H9 (cell line): ENCODE measurements around the gene ZBTB8OS. TPM values are rescaled to one million over a fixed set of nuclear protein-coding genes. Genes with fewer than 3 reads are reported as not detected.

Experiments used
- DNase-seq: peaks from one replicate; pipeline ENCODE4 v3.0.0-alpha.2; 2017
- H2AFZ ChIP-seq: one replicate; pipeline ENCODE4 v1.6.1; 2013; ENCODE audit warnings: mild to moderate bottlenecking, low read length, control low read depth, moderate library complexity
- H2AK5ac ChIP-seq: 2 replicates; pipeline ENCODE4 v1.6.1; 2013; ENCODE audit warnings: low read length, control low read depth, mixed read lengths; ENCODE audit not compliant: insufficient read length
- H2BK120ac ChIP-seq: one replicate; pipeline ENCODE4 v1.6.1; 2013; ENCODE audit warnings: low read depth, mild to moderate bottlenecking, low read length, control low read depth, inconsistent platforms; ENCODE audit not compliant: poor library complexity, severe bottlenecking
- H2BK12ac ChIP-seq: 2 replicates; pipeline ENCODE4 v1.6.1; 2013; ENCODE audit warnings: low read length, control low read depth, mixed read lengths, low read depth; ENCODE audit not compliant: insufficient read length
- H2BK15ac ChIP-seq: 2 replicates; pipeline ENCODE4 v1.6.1; 2013; ENCODE audit warnings: low read depth, low read length, control low read depth
- H2BK20ac ChIP-seq: one replicate; pipeline ENCODE4 v1.6.1; 2013; ENCODE audit warnings: low read depth, mild to moderate bottlenecking, low read length, control low read depth, inconsistent platforms; ENCODE audit not compliant: poor library complexity, severe bottlenecking
- H2BK5ac ChIP-seq: 2 replicates; pipeline ENCODE4 v1.6.1; 2013; ENCODE audit warnings: low read length, control low read depth, mixed read lengths; ENCODE audit not compliant: insufficient read length
- H3K14ac ChIP-seq: 2 replicates; pipeline ENCODE4 v1.6.1; 2013; ENCODE audit warnings: low read length, control low read depth; ENCODE audit not compliant: insufficient read depth
- H3K18ac ChIP-seq: 2 replicates; pipeline ENCODE4 v1.6.1; 2013; ENCODE audit warnings: low read depth, mild to moderate bottlenecking, mixed read lengths, low read length, control low read depth; ENCODE audit not compliant: insufficient read length
- H3K23ac ChIP-seq: 2 replicates; pipeline ENCODE4 v1.6.1; 2013; ENCODE audit warnings: low read length, control low read depth, mixed read lengths, low read depth; ENCODE audit not compliant: insufficient read length
- H3K23me2 ChIP-seq: 2 replicates; pipeline ENCODE4 v1.6.1; 2013; ENCODE audit warnings: low read depth, mild to moderate bottlenecking, mixed read lengths, low read length, control low read depth; ENCODE audit not compliant: insufficient read length, poor library complexity, severe bottlenecking
- H3K27ac ChIP-seq: 2 replicates; pipeline ENCODE4 v1.5.1; 2013; ENCODE audit warnings: low read length, control low read depth, mixed read lengths, low read depth; ENCODE audit not compliant: insufficient read length
- H3K27me3 ChIP-seq: 2 replicates; pipeline ENCODE4 v1.6.1; 2013; ENCODE audit warnings: low read length, control low read depth, inconsistent platforms; ENCODE audit not compliant: insufficient read depth
- H3K4ac ChIP-seq: 2 replicates; pipeline ENCODE4 v1.6.1; 2013; ENCODE audit warnings: low read depth, mild to moderate bottlenecking, control low read depth, inconsistent platforms, low read length, moderate library complexity
- H3K4me1 ChIP-seq: 2 replicates; pipeline ENCODE4 v1.6.1; 2013; ENCODE audit warnings: low read length, control low read depth, inconsistent platforms; ENCODE audit not compliant: insufficient read depth
- H3K4me2 ChIP-seq: 2 replicates; pipeline ENCODE4 v1.6.1; 2013; ENCODE audit warnings: low read length, control low read depth, mixed read lengths; ENCODE audit not compliant: insufficient read length, insufficient read depth
- H3K56ac ChIP-seq: 2 replicates; pipeline ENCODE4 v1.6.1; 2013; ENCODE audit warnings: low read depth, mild to moderate bottlenecking, mixed read lengths, low read length, control low read depth; ENCODE audit not compliant: insufficient read length
- H3K79me1 ChIP-seq: 2 replicates; pipeline ENCODE4 v1.6.1; 2013; ENCODE audit warnings: low read depth, mild to moderate bottlenecking, moderate library complexity, low read length, control low read depth, inconsistent platforms; ENCODE audit not compliant: insufficient read depth, poor library complexity, severe bottlenecking
- H3K79me2 ChIP-seq: 2 replicates; pipeline ENCODE4 v1.6.1; 2013; ENCODE audit warnings: low read length, control low read depth, inconsistent platforms; ENCODE audit not compliant: insufficient read depth
- H3K9ac ChIP-seq: 2 replicates; pipeline ENCODE4 v1.6.1; 2013; ENCODE audit warnings: low read length, control low read depth, mixed read lengths; ENCODE audit not compliant: insufficient read length; ENCODE audit errors: extremely low read depth
- H3K9me3 ChIP-seq: one replicate; pipeline ENCODE4 v1.6.1; 2013; ENCODE audit warnings: low read depth, low read length, inconsistent platforms; ENCODE audit not compliant: control insufficient read depth
- H3T11ph ChIP-seq: one replicate; pipeline ENCODE4 v1.6.1; 2013; ENCODE audit warnings: mild to moderate bottlenecking, low read length, control low read depth, inconsistent platforms
- H4K20me1 ChIP-seq: one replicate; pipeline ENCODE4 v1.6.1; 2013; ENCODE audit not compliant: control insufficient read depth, insufficient read length, insufficient read depth
- H4K5ac ChIP-seq: 2 replicates; pipeline ENCODE4 v1.6.1; 2013; ENCODE audit warnings: low read depth, mild to moderate bottlenecking, mixed read lengths, low read length, control low read depth; ENCODE audit not compliant: insufficient read length
- H4K8ac ChIP-seq: replicated peaks from 2 replicates; pipeline ENCODE4 v1.6.1; 2013; ENCODE audit warnings: low read length, control low read depth, mixed read lengths, low read depth; ENCODE audit not compliant: insufficient read length
- H4K91ac ChIP-seq: 2 replicates; pipeline ENCODE4 v1.6.1; 2013; ENCODE audit warnings: low read depth, mild to moderate bottlenecking, moderate library complexity, mixed read lengths, low read length, control low read depth; ENCODE audit not compliant: insufficient read length
- H3K27ac Mint-ChIP-seq, 3 experiments: 2 replicates in 2 of 3; 3 replicates in 1 of 3; pipeline ENCODE4 v1.8.0; 2020 to 2021; ENCODE audit warnings: mixed read lengths in 3 of 3, mild to moderate bottlenecking in 1 of 3, moderate library complexity in 1 of 3
- H3K27me3 Mint-ChIP-seq: 2 replicates; pipeline ENCODE4 v1.8.0; 2021; ENCODE audit warnings: low read depth, mild to moderate bottlenecking, moderate library complexity, mixed read lengths
- H3K36me3 Mint-ChIP-seq, 3 experiments: 2 replicates in 2 of 3; 3 replicates in 1 of 3; pipeline ENCODE4 v1.8.0; 2020 to 2021; ENCODE audit warnings: low read depth in 3 of 3, mixed read lengths in 3 of 3; ENCODE audit not compliant: insufficient read depth in 1 of 3
- H3K4me1 Mint-ChIP-seq, 2 experiments: 2 replicates each; pipeline ENCODE4 v1.8.0; 2020; ENCODE audit warnings: mixed read lengths in 2 of 2
- H3K4me3 Mint-ChIP-seq, 2 experiments: 2 replicates in 1 of 2; 3 replicates in 1 of 2; pipeline ENCODE4 v1.8.0; 2020 to 2021; ENCODE audit warnings: mild to moderate bottlenecking in 2 of 2, mixed read lengths in 2 of 2, moderate library complexity in 1 of 2
- H3K9me3 Mint-ChIP-seq, 2 experiments: 2 replicates in 1 of 2; 3 replicates in 1 of 2; pipeline ENCODE4 v1.8.0; 2020; ENCODE audit warnings: mild to moderate bottlenecking in 2 of 2, mixed read lengths in 2 of 2, moderate library complexity in 1 of 2
- WGBS: extraction: QIAGEN DNeasy Blood & Tissue Kit; methylation state at CpG from one replicate; pipeline ENCODE4 v1.1.7; 2013; ENCODE audit warnings: missing lambda C conversion rate, low lambda C conversion rate, mixed read lengths; ENCODE audit not compliant: insufficient read length; ENCODE audit errors: extremely low coverage; 5-methylcytosine and 5-hydroxymethylcytosine counted together
- total RNA-seq: library from RNA; stranded (reverse); gene quantifications from 2 replicates; pipeline ENCODE4 v1.2.1, GENCODE V29; 2021
- TF ChIP-seq, protein P1 (sequence below): fragments of 200-600 bp; sonication (generic); conservative IDR thresholded peaks from 3 replicates; pipeline ENCODE4 v1.8.0; 2021; ENCODE audit warnings: antibody characterized with exemption, mild to moderate bottlenecking

The ZBTB8OS gene
- total RNA-seq, 1 experiment from 2014 or later: 59.4 TPM

DNA sequence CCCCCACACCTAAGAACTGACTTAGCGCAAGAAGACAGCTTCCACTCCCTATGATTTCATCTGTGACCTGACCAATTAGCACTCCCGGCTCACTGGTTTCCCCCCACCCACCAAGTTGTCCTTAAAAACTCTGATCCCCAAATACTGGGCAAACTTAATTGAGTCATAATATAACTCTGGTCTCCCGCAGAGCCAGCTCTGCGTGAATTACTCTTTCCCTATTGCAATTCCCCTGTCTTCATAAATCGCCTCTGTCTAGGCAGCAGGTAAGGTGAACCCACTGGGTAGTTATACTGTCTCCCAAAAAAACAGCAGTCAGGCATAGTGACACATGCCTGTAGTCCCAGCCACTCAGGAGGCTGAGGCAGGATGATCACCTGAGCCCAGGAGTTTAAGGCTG is 36.9 kb downstream of the ZBTB8OS start:
- no peak overlapping the region for H3K27ac ChIP-seq
- H3K4ac ChIP-seq: no peak overlapping the region
- no peak overlapping the region for H4K91ac ChIP-seq
- no peak overlapping the region for H4K5ac ChIP-seq
- no peak overlapping the region for H2AK5ac ChIP-seq
- H3K79me2 ChIP-seq: no peaks in the 10 kb centered on the region
- no peak for DNase-seq
- no peak overlapping the region for H3K14ac ChIP-seq
- no peak overlapping the region for H2BK5ac ChIP-seq
- no peak overlapping the region for H2BK12ac ChIP-seq
- no peak overlapping the region for H2BK120ac ChIP-seq
- H2BK20ac ChIP-seq: no peak overlapping the region
- no peaks in the 10 kb centered on the region for H3K9me3 ChIP-seq
- no peak overlapping the region for H3K23ac ChIP-seq
- no peak overlapping the region for H3T11ph ChIP-seq
- no peak overlapping the region for H3K56ac ChIP-seq
- no peak overlapping the region for H3K27ac Mint-ChIP-seq
- H3K36me3 Mint-ChIP-seq: no peaks in the 10 kb centered on the region
- no peak overlapping the region for H3K4me3 Mint-ChIP-seq
- H2BK15ac ChIP-seq: no peak overlapping the region
- no peak overlapping the region for H3K4me2 ChIP-seq
- no peak overlapping the region for H3K9ac ChIP-seq
- H3K4me1 Mint-ChIP-seq: peaks cover 5 to 8% of the 10 kb centered on the region in 2 experiments; a peak in 3 of 4 replicates
- no peak overlapping the region for H3K18ac ChIP-seq
- TF ChIP-seq, protein P1, sequence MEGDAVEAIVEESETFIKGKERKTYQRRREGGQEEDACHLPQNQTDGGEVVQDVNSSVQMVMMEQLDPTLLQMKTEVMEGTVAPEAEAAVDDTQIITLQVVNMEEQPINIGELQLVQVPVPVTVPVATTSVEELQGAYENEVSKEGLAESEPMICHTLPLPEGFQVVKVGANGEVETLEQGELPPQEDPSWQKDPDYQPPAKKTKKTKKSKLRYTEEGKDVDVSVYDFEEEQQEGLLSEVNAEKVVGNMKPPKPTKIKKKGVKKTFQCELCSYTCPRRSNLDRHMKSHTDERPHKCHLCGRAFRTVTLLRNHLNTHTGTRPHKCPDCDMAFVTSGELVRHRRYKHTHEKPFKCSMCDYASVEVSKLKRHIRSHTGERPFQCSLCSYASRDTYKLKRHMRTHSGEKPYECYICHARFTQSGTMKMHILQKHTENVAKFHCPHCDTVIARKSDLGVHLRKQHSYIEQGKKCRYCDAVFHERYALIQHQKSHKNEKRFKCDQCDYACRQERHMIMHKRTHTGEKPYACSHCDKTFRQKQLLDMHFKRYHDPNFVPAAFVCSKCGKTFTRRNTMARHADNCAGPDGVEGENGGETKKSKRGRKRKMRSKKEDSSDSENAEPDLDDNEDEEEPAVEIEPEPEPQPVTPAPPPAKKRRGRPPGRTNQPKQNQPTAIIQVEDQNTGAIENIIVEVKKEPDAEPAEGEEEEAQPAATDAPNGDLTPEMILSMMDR: no peak
- no peaks in the 10 kb centered on the region for H3K9me3 Mint-ChIP-seq
- H3K23me2 ChIP-seq: no peaks in the 10 kb centered on the region
- H3K27me3 ChIP-seq: no peaks in the 10 kb centered on the region
- WGBS: no CpG with 5 or more reads among the region's 5 CpGs
- no peaks in the 10 kb centered on the region for H3K4me1 ChIP-seq
- H4K20me1 ChIP-seq: no peaks in the 10 kb centered on the region
- no peaks in the 10 kb centered on the region for H3K27me3 Mint-ChIP-seq
- H2AFZ ChIP-seq: no peak overlapping the region
- no peaks in the 10 kb centered on the region for H3K79me1 ChIP-seq
- no peak overlapping the region for H4K8ac ChIP-seq
